GM12874 (cell line): ENCODE data around the gene RBM22.

Source experiments
- TF ChIP-seq, protein P1 (sequence below): IDR thresholded peaks from 2 replicates; pipeline ENCODE4 v1.5.1; 2011; ENCODE audit warnings: low read depth, mild to moderate bottlenecking, control low read depth, low read length, moderate library complexity; ENCODE audit not compliant: insufficient read depth

The RBM22 gene

GRCh38 chr5:150723845-150724244 is 23.0 kb upstream of the RBM22 start:
- TF ChIP-seq, protein P1, sequence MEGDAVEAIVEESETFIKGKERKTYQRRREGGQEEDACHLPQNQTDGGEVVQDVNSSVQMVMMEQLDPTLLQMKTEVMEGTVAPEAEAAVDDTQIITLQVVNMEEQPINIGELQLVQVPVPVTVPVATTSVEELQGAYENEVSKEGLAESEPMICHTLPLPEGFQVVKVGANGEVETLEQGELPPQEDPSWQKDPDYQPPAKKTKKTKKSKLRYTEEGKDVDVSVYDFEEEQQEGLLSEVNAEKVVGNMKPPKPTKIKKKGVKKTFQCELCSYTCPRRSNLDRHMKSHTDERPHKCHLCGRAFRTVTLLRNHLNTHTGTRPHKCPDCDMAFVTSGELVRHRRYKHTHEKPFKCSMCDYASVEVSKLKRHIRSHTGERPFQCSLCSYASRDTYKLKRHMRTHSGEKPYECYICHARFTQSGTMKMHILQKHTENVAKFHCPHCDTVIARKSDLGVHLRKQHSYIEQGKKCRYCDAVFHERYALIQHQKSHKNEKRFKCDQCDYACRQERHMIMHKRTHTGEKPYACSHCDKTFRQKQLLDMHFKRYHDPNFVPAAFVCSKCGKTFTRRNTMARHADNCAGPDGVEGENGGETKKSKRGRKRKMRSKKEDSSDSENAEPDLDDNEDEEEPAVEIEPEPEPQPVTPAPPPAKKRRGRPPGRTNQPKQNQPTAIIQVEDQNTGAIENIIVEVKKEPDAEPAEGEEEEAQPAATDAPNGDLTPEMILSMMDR, result no peak

GRCh38 chr5:150710165-150710564 is 9.3 kb upstream of the RBM22 start:
- TF ChIP-seq, protein P1, result no peak

DNA sequence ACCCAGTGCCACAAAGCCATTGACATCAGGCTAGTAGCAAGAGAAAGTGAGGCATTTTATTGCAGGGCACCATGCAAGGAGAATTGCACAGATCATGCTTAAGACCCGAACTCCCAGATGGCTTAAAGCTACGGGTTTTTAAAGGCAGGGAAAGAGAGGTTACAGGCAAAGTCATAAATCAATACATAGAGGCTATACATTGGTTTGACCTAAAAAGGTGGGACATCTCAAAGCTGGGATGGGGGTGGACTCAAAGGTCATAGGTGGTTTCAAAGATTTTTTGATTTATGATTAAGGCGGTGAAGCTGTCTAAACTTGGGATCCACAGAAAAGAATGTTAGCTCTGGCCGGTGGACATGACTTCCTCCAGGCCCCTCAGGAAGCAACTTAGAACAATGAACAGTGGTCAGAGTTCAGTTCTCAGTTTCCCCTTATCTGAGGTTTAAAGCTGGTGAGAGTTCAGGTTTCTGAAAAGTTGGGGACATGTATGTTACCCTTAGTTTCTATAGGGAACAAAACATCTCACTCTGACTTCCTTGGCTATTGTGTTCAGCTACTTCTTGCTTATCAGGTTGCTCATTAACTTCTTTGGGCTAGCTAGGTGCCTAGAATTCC is 6.0 kb upstream of the RBM22 start:
- TF ChIP-seq, protein P1, result no peak

- TF ChIP-seq, protein P1, result no peak
These were observed 2.9 kb upstream of the RBM22 start for GRCh38 chr5:150703762-150704161.

- TF ChIP-seq, protein P1, result no peak
These were observed 642 bp downstream of the RBM22 start for GRCh38 chr5:150700246-150700593.

GRCh38 chr5:150694612-150695011 is 6.2 kb downstream of the RBM22 start:
- TF ChIP-seq, protein P1, result no peak

GRCh38 chr5:150692276-150692675 is 8.6 kb downstream of the RBM22 start:
- TF ChIP-seq, protein P1, result no peak

DNA sequence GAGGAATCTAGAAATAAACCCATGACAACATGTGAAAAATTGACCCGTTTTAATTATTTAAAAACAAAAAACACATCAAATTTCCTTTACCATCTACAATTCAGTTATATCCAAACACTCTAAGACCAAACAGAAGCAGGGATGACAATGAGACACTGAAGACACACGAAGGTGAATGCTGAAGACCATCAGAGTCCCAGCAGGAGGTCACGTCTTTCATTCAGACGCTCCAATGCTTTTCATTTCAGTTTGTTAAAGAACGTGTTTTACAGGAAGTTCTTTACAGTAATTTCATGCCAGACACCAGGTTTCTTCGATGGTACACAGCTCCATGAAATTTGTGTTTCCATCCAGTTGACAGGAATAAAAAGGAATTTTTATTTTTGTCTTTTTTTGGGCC is 10.1 kb downstream of the RBM22 start:
- TF ChIP-seq, protein P1, result no peak
